K562 (cell line): Measurements from ENCODE around the gene COL25A1. TPM values are rescaled to one million over a fixed set of nuclear protein-coding genes. Genes with fewer than 3 reads are reported as not detected.
A peak's percentile ranks its signal among the peaks of the same experiment; 100 is the strongest.

Experiments used
- ATAC-seq: fragments of 200-7000 bp; cut with Tn5 transposase; 3 replicates; pipeline ENCODE4 v1.9.1; 2020; ENCODE audit warnings: moderate library complexity
- BruUV-seq: library from RNA; stranded (reverse); fragments of 400-500 nt; replicated peaks from 2 replicates; lab custom pipeline; 2021; lab: Mats Ljungman, UMichigan
- CTCF ChIA-PET: fragments of 300-600 bp; formaldehyde crosslinking; extraction: SDS; loops from one replicate; lab custom pipeline; 2021; ENCODE audit warnings: low intra/inter-chr PET ratio; lab: Yijun Ruan, JAX
- POLR2A ChIA-PET: fragments of 300-600, 350-650 bp; sonication (Branson Sonifier 250); formaldehyde crosslinking; extraction: SDS; loops from one replicate; lab custom pipeline; 2021; ENCODE audit warnings: antibody characterized with exemption, inconsistent platforms; lab: Yijun Ruan, JAX
- DNase-seq, 4 experiments: peaks; one replicate each; pipeline versions ENCODE4 v3.0.0 to v3.0.0-alpha.2; 2011 to 2018; ENCODE audit warnings: low spot score in 3 of 4, mixed read lengths in 3 of 4; ENCODE audit errors: extremely low read depth in 1 of 4
- FAIRE-seq: peaks from 2 replicates; lab custom pipeline; 2011; peaks lifted over from hg19 to GRCh38; lab: Jason Lieb, UNC
- H2AFZ ChIP-seq: 2 replicates; pipeline ENCODE4 v1.6.0; 2011; ENCODE audit warnings: low read depth, low read length, control low read depth, inconsistent platforms
- H3K27ac ChIP-seq: fragments of 200-600 bp; 3 replicates; pipeline ENCODE4 v1.8.0; 2011; ENCODE audit warnings: low read depth, mild to moderate bottlenecking, control low read depth, inconsistent platforms, low read length, moderate library complexity, mixed read lengths; ENCODE audit errors: extremely low read depth
- H3K27me3 ChIP-seq, 2 experiments: fragments of 300-600 bp in 1 of 2; 2 replicates in 1 of 2; 3 replicates in 1 of 2; pipeline versions ENCODE4 v1.6.0 to v1.8.0; 2011; ENCODE audit warnings: inconsistent platforms in 2 of 2, low read length in 2 of 2, mild to moderate bottlenecking in 1 of 2, mixed read lengths in 1 of 2, moderate library complexity in 1 of 2; ENCODE audit not compliant: control insufficient read depth in 2 of 2, insufficient read depth in 2 of 2
- H3K36me3 ChIP-seq: fragments of 300-600 bp; 3 replicates; pipeline ENCODE4 v1.8.0; 2011; ENCODE audit warnings: mild to moderate bottlenecking, low read length, inconsistent platforms; ENCODE audit not compliant: control insufficient read depth, insufficient read depth
- H3K4me1 ChIP-seq, 2 experiments: fragments of 200-600 bp in 1 of 2; replicated peaks in 1 of 2; 2 replicates in 1 of 2; 3 replicates in 1 of 2; pipeline versions ENCODE4 v1.5.1 to v1.8.0; 2011; ENCODE audit warnings: inconsistent platforms in 2 of 2, low read length in 2 of 2, mild to moderate bottlenecking in 1 of 2, mixed read lengths in 1 of 2, moderate library complexity in 1 of 2; ENCODE audit not compliant: control insufficient read depth in 2 of 2, insufficient read depth in 2 of 2
- H3K4me2 ChIP-seq: 2 replicates; pipeline ENCODE4 v1.6.1; 2011; ENCODE audit warnings: low read length, control low read depth, inconsistent platforms, mixed read lengths; ENCODE audit not compliant: insufficient read depth
- H3K4me3 ChIP-seq: fragments of 200-600 bp; sonication (generic), shearing (Covaris generic); 2 replicates; pipeline ENCODE4 v1.5.1; 2016; ENCODE audit warnings: control low read depth, inconsistent platforms
- H3K79me2 ChIP-seq: fragments of 200-600 bp; 3 replicates; pipeline ENCODE4 v1.8.0; 2011; ENCODE audit warnings: low read length, inconsistent platforms; ENCODE audit not compliant: control insufficient read depth, insufficient read depth
- H3K9ac ChIP-seq, 2 experiments: 2 replicates each; pipeline versions ENCODE4 v1.6.0 to v1.6.1; 2011; ENCODE audit warnings: low read depth in 2 of 2, low read length in 2 of 2, control low read depth in 1 of 2, inconsistent platforms in 1 of 2, mild to moderate bottlenecking in 1 of 2, mixed read lengths in 1 of 2; ENCODE audit not compliant: insufficient read depth in 1 of 2
- H3K9me1 ChIP-seq: one replicate; pipeline ENCODE4 v1.6.0; 2011; ENCODE audit warnings: inconsistent platforms, mild to moderate bottlenecking, low read length, moderate library complexity; ENCODE audit not compliant: control insufficient read depth, insufficient read depth
- H3K9me3 ChIP-seq: replicated peaks from 2 replicates; pipeline ENCODE4 v1.5.1; 2011; ENCODE audit warnings: low read depth, low read length, inconsistent platforms; ENCODE audit not compliant: control insufficient read depth, insufficient read depth
- H4K20me1 ChIP-seq: replicated peaks from 2 replicates; pipeline ENCODE4 v1.6.1; 2011; ENCODE audit warnings: low read length, inconsistent platforms, mixed read lengths; ENCODE audit not compliant: control insufficient read depth, insufficient read depth
- CBFA2T2 ChIP-seq: fragments of 450-650 bp; conservative IDR thresholded peaks from 2 replicates; pipeline ENCODE4 v1.6.1; 2017; ENCODE audit warnings: mild to moderate bottlenecking
- CBFA2T3 ChIP-seq: fragments of 450-650 bp; IDR thresholded peaks from 2 replicates; pipeline ENCODE4 v1.6.1; 2017
- CREB3 ChIP-seq: fragments of 450-650 bp; conservative IDR thresholded peaks from 2 replicates; pipeline ENCODE4 v1.6.1; 2016; ENCODE audit warnings: missing genetic modification characterization, low read depth, mild to moderate bottlenecking, missing compliant biosample characterization, moderate library complexity
- KDM1A ChIP-seq, 2 experiments: fragments of 450-650 bp; IDR thresholded peaks; 2 replicates each; pipeline ENCODE4 v1.6.1; 2016; ENCODE audit warnings: mild to moderate bottlenecking in 2 of 2
- MECOM ChIP-seq: fragments of 250-450 bp; sonication (Bioruptor Pico); IDR thresholded peaks from 2 replicates; pipeline ENCODE4 v1.8.0; 2022; ENCODE audit warnings: inconsistent platforms
- MEIS2 ChIP-seq: fragments of 450-650 bp; IDR thresholded peaks from 2 replicates; pipeline ENCODE4 v1.6.1; 2014; ENCODE audit warnings: mild to moderate bottlenecking; ENCODE audit not compliant: partially characterized antibody
- NR2C1 ChIP-seq, 2 experiments: fragments of 450-650 bp; IDR thresholded peaks; 2 replicates each; pipeline ENCODE4 v1.6.1; 2017; ENCODE audit warnings: mild to moderate bottlenecking in 2 of 2, antibody characterized with exemption in 1 of 2, inconsistent platforms in 1 of 2, missing compliant biosample characterization in 1 of 2, missing genetic modification characterization in 1 of 2
- PBX2 ChIP-seq, 2 experiments: IDR thresholded peaks in 1 of 2; conservative IDR thresholded peaks in 1 of 2; 2 replicates each; pipeline ENCODE4 v1.6.1; 2016; ENCODE audit warnings: low read depth in 2 of 2, mild to moderate bottlenecking in 1 of 2, missing compliant biosample characterization in 1 of 2, missing genetic modification characterization in 1 of 2, moderate library complexity in 1 of 2
- RCOR1 ChIP-seq, 2 experiments: IDR thresholded peaks; 2 replicates each; pipeline ENCODE4 v1.6.1; 2012; ENCODE audit warnings: low read depth in 2 of 2, low read length in 2 of 2, borderline replicate concordance in 1 of 2, improper control_type of control experiment in 1 of 2
- ZNF316 ChIP-seq: fragments of 450-650 bp; IDR thresholded peaks from 2 replicates; pipeline ENCODE4 v1.6.1; 2016
- WGBS: fragments of 100-300 bp; shearing (Covaris generic); methylation state at CpG from one replicate; pipeline ENCODE4 v1.1.6; 2016; ENCODE audit warnings: low coverage, mixed read lengths; ENCODE audit not compliant: insufficient coverage; ENCODE audit errors: missing lambda C conversion rate; 5-methylcytosine and 5-hydroxymethylcytosine counted together
- in situ Hi-C: fragments of 300-500 bp; cut with MboI; formaldehyde crosslinking; loops from 4 replicates; pipeline ENCODE4 v1.15.0; 2018; ENCODE audit warnings: inconsistent platforms, mixed read lengths
- intact Hi-C: fragments of 100-400 bp; cut with micrococcal nuclease; formaldehyde crosslinking; loops from 2 replicates; pipeline ENCODE4 v1.14.2; 2022
- polyA plus RNA-seq, 8 experiments: library from polyadenylated mRNA; depleted of rRNA in 4 of 8; stranded (reverse) in 5 of 8; unstranded in 3 of 8; fragments of >200 nt; fragmentation: Nextera tagmentation in 2 of 8; fragmentation: Illumina TruSeq in 1 of 8; extraction: Ambion mirVana in 2 of 8; extraction: Trizol in 1 of 8; gene quantifications; 2 replicates each; pipeline versions ENCODE4 v1.2.1 to v1.2.3, GENCODE V29; 2011 to 2014; ENCODE audit warnings: inconsistent platforms in 1 of 8, missing spikeins in 1 of 8
- total RNA-seq, 7 experiments: library from RNA; depleted of rRNA in 6 of 7; stranded (reverse); fragments of >200 nt in 6 of 7; fragmentation: Illumina TruSeq in 2 of 7; extraction: Trizol in 2 of 7; gene quantifications; 2 replicates each; pipeline versions ENCODE4 v1.2.1 to v1.2.3, GENCODE V29; 2011 to 2021; ENCODE audit warnings: low replicate concordance in 1 of 7

Gene COL25A1
- total and polyA plus RNA-seq, 9 of the 15 experiments (the other 6 are each of a cell fraction or from before 2014, with no cell fraction given) = 0.03 to 0.62 (median 0.27) TPM

GRCh38 chr4:108943976-108944591 is 358.4 kb downstream of the COL25A1 start:
- in situ Hi-C loops = no loop called here
- intact Hi-C loops = no loop called here
- FAIRE-seq (no peak), DNase-seq (no peak), ATAC-seq (no peak)
- 30% methylated on average over 4 of the region's 4 CpGs for WGBS
- CTCF ChIA-PET = no interaction called here
- POLR2A ChIA-PET = no interaction called here
- Histone ChIP-seq H3K4me3 (no peak overlapping the region), H3K4me2 (no peak overlapping the region), H3K27ac (no peak overlapping the region), H3K36me3 (no peaks in the 10 kb centered on the region), H4K20me1 (no peaks in the 10 kb centered on the region), H3K9ac (no peak overlapping the region; a peak in 1 of 4 replicates), H3K27me3 (no peaks in the 10 kb centered on the region), H3K4me1 (peaks cover 0 to 4% of the 10 kb centered on the region in 2 experiments; a peak in 3 of 5 replicates), H3K79me2 (no peaks in the 10 kb centered on the region), H2AFZ (0 out of 2 replicates have a peak overlapping the region, but pooled peaks have one; percentile 36), H3K9me1 (no peaks in the 10 kb centered on the region), H3K9me3 (no peaks in the 10 kb centered on the region)
- TF ChIP-seq KDM1A (IDR thresholded peaks at IDR 0.05) = no peak
- 0 out of 4 replicates have a peak, but pooled peaks of 1 of the 2 experiments have one; percentile 16 for TF ChIP-seq RCOR1 (IDR thresholded peaks at IDR 0.05; ENCODE audit: borderline replicate concordance in 1 of 2, low read depth in 2 of 2, low read length in 2 of 2)
- no TSS peak for BruUV-seq

- in situ Hi-C loops (no loop called here), intact Hi-C loops (no loop called here)
- H3K27me3 ChIP-seq = no peaks in the 10 kb centered on the region
- H3K4me3 ChIP-seq = no peak overlapping the region
- 13% methylated on average over 3 of the region's 3 CpGs for WGBS
- H3K9me1 ChIP-seq = no peaks in the 10 kb centered on the region
- H3K36me3 ChIP-seq = no peaks in the 10 kb centered on the region
- CTCF ChIA-PET = no interaction called here
- no peak overlapping the region for H3K27ac ChIP-seq
- no peaks in the 10 kb centered on the region for H4K20me1 ChIP-seq
- H3K9ac ChIP-seq = no peak overlapping the region; a peak in 1 of 4 replicates
- peak; percentile 46 for ATAC-seq
- no peaks in the 10 kb centered on the region for H3K9me3 ChIP-seq
- POLR2A ChIA-PET = interaction anchor here (1.2 kb wide), 1 partner anchor 10 kb away, joined by 3 read pairs; no protein-coding TSS in a partner anchor
- H3K79me2 ChIP-seq = no peaks in the 10 kb centered on the region
- H2AFZ ChIP-seq = no peak overlapping the region
- peak; percentile 23 for FAIRE-seq
- H3K4me2 ChIP-seq = no peak overlapping the region
- peaks cover 0 to 4% of the 10 kb centered on the region in 2 experiments; a peak in 3 of 5 replicates for H3K4me1 ChIP-seq
- DNase-seq = peak in 1 of 4 experiments; percentile 24
- BruUV-seq = no TSS peak
- TF ChIP-seq PBX2 (CRISPR knock-in tag; IDR thresholded peaks at IDR 0.05; ENCODE audit: low read depth) (no peak), PBX2 (tag; conservative IDR thresholded peaks at IDR 0.05; ENCODE audit: low read depth) (peak; percentile 68), CREB3 (tag) (no peak), CBFA2T3 (peak; percentile 50; the same call in 1 of the 2 replicates), MEIS2 (peak; percentile 84), CBFA2T2 (peak; percentile 27; the same call in 1 of the 2 replicates), ZNF316 (no peak), NR2C1 (IDR thresholded peaks at IDR 0.05) (no peak), NR2C1 (tag; IDR thresholded peaks at IDR 0.05) (no peak), MECOM (CRISPR knock-in tag) (no peak)
Measured at GRCh38 chr4:108943371-108943770, 359.1 kb downstream of the COL25A1 start.
